HepG2 (cell line): ENCODE results near the gene UBE4A. TPM values are rescaled to one million over a fixed set of nuclear protein-coding genes. Genes with fewer than 3 reads are reported as not detected.

Experiments used
- MYC ChIP-seq: sonication (generic); formaldehyde crosslinking; IDR thresholded peaks from 2 replicates; pipeline ENCODE4 v1.9.0; 2021; ENCODE audit warnings: missing genetic modification reagents, borderline replicate concordance
- ZC3H4 ChIP-seq: sonication (generic); formaldehyde crosslinking; IDR thresholded peaks from 2 replicates; pipeline ENCODE4 v1.4.0; 2020; ENCODE audit warnings: missing genetic modification reagents, borderline replicate concordance
- ZNF207 ChIP-seq: fragments of 450-650 bp; IDR thresholded peaks from 2 replicates; pipeline ENCODE4 v1.6.1; 2016; ENCODE audit warnings: antibody characterized with exemption, borderline replicate concordance
- ZNF30 ChIP-seq: sonication (generic); formaldehyde crosslinking; IDR thresholded peaks from 2 replicates; pipeline ENCODE4 v1.5.0; 2020; ENCODE audit warnings: mild to moderate bottlenecking, missing genetic modification reagents
- ZNF317 ChIP-seq: sonication (generic); formaldehyde crosslinking; IDR thresholded peaks from 2 replicates; pipeline ENCODE4 v1.5.0; 2020; ENCODE audit warnings: mild to moderate bottlenecking, missing genetic modification reagents
- ZNF350 ChIP-seq: sonication (generic); formaldehyde crosslinking; IDR thresholded peaks from 2 replicates; pipeline ENCODE4 v1.4.0; 2020; ENCODE audit warnings: mild to moderate bottlenecking, low read depth, missing genetic modification reagents, borderline replicate concordance
- ZNF543 ChIP-seq: sonication (generic); formaldehyde crosslinking; IDR thresholded peaks from 2 replicates; pipeline ENCODE4 v1.4.0; 2020; ENCODE audit warnings: mild to moderate bottlenecking, missing genetic modification reagents
- ZNF546 ChIP-seq: sonication (generic); formaldehyde crosslinking; conservative IDR thresholded peaks from 2 replicates; pipeline ENCODE4 v1.8.1; 2023; ENCODE audit warnings: mild to moderate bottlenecking, missing genetic modification reagents
- ZNF616 ChIP-seq: sonication (generic); formaldehyde crosslinking; IDR thresholded peaks from 2 replicates; pipeline ENCODE4 v1.5.0; 2020; ENCODE audit warnings: low read depth, mild to moderate bottlenecking, missing genetic modification reagents
- ZNF816 ChIP-seq: sonication (generic); formaldehyde crosslinking; IDR thresholded peaks from 2 replicates; pipeline ENCODE4 v1.8.0; 2022; ENCODE audit warnings: missing genetic modification reagents, mild to moderate bottlenecking, borderline replicate concordance
- ZNF850 ChIP-seq: sonication (generic); formaldehyde crosslinking; conservative IDR thresholded peaks from 2 replicates; pipeline ENCODE4 v1.9.0; 2021; ENCODE audit warnings: mild to moderate bottlenecking, missing genetic modification reagents
- polyA plus RNA-seq, 8 experiments: library from polyadenylated mRNA; depleted of rRNA in 3 of 8; stranded (reverse) in 7 of 8; unstranded in 1 of 8; fragments of >200 nt; fragmentation: Illumina TruSeq in 4 of 8; extraction: Trizol in 4 of 8; gene quantifications; 2 replicates each; pipeline versions ENCODE4 v1.2.1 to v1.2.3, GENCODE V29; 2011 to 2016; ENCODE audit warnings: low read depth in 4 of 8, missing spikeins in 1 of 8, mixed read lengths in 1 of 8; ENCODE audit not compliant: insufficient read depth in 1 of 8
- total RNA-seq, 5 experiments: library from RNA; depleted of rRNA; stranded (reverse); fragments of >200 nt; fragmentation: Illumina TruSeq; extraction: Trizol; gene quantifications; 2 replicates each; pipeline ENCODE4 v1.2.3, GENCODE V29; 2016; ENCODE audit warnings: low read depth in 1 of 5
- TF ChIP-seq, protein P1 (sequence below): IDR thresholded peaks from 2 replicates; pipeline ENCODE4 v1.6.1; 2016; ENCODE audit warnings: mild to moderate bottlenecking
- TF ChIP-seq, protein P2 (sequence below): sonication (generic); formaldehyde crosslinking; IDR thresholded peaks from 2 replicates; pipeline ENCODE4 v1.4.0; 2020; ENCODE audit warnings: mild to moderate bottlenecking, low read depth, missing genetic modification reagents
- TF ChIP-seq, protein P3 (sequence below): sonication (generic); formaldehyde crosslinking; IDR thresholded peaks from 2 replicates; pipeline ENCODE4 v1.9.0; 2021; ENCODE audit warnings: missing genetic modification reagents, mild to moderate bottlenecking, borderline replicate concordance
- TF ChIP-seq, protein P4 (sequence below): sonication (generic); formaldehyde crosslinking; IDR thresholded peaks from 2 replicates; pipeline ENCODE4 v1.4.0; 2020; ENCODE audit warnings: mild to moderate bottlenecking, missing genetic modification reagents, borderline replicate concordance

Gene UBE4A
- total and polyA plus RNA-seq, 2 of the 13 experiments (the other 11 are each of a cell fraction or from before 2014, with no cell fraction given), result 15.1 to 32.7 TPM

DNA sequence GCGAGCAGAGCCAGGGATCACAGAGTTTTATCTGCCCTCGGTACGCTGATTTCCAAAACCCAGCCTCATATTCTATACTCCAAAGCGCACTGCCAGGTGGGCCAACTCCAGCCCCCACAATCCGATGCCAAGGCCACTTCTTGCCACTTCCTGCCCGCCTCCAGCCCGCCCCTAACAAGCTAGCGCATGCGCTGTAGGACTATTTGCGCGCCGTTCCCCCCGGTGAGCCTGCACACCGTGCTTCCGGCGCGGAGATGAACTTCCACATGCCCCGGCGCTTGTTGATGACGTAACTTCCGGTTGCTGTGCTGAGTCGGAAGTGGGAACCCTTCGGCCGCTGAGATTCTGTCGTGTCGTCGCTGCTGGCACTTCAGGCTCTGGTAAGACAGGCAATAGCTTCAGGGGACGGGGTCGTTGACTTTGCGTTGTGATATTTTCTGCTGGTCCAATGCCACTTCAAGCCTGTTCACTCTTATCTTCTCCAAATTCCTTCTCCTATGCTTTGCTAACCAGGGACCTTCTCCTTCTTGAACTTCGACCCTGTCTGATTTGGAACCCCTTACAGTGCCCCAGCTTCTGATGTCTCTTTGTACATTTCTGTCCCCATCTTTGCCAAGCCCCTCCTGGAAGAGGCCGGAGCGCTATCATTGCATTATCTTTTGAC, at the start of gene UBE4A (continued):
- TF ChIP-seq ZNF546 (CRISPR knock-in tag), result no peak
- no peak; the same call in 1 of the 2 replicates for TF ChIP-seq ZNF317 (CRISPR knock-in tag)
- TF ChIP-seq, protein P1, sequence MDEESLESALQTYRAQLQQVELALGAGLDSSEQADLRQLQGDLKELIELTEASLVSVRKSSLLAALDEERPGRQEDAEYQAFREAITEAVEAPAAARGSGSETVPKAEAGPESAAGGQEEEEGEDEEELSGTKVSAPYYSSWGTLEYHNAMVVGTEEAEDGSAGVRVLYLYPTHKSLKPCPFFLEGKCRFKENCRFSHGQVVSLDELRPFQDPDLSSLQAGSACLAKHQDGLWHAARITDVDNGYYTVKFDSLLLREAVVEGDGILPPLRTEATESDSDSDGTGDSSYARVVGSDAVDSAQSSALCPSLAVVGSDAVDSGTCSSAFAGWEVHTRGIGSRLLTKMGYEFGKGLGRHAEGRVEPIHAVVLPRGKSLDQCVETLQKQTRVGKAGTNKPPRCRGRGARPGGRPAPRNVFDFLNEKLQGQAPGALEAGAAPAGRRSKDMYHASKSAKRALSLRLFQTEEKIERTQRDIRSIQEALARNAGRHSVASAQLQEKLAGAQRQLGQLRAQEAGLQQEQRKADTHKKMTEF, result peak; percentile 77; the same call in 1 of the 2 replicates
- TF ChIP-seq MYC (CRISPR knock-in tag), result peak; percentile 83; the same call in 1 of the 2 replicates
- peak; percentile 87 for TF ChIP-seq ZNF350 (CRISPR knock-in tag)
- no peak for TF ChIP-seq ZNF543
- TF ChIP-seq, protein P2, sequence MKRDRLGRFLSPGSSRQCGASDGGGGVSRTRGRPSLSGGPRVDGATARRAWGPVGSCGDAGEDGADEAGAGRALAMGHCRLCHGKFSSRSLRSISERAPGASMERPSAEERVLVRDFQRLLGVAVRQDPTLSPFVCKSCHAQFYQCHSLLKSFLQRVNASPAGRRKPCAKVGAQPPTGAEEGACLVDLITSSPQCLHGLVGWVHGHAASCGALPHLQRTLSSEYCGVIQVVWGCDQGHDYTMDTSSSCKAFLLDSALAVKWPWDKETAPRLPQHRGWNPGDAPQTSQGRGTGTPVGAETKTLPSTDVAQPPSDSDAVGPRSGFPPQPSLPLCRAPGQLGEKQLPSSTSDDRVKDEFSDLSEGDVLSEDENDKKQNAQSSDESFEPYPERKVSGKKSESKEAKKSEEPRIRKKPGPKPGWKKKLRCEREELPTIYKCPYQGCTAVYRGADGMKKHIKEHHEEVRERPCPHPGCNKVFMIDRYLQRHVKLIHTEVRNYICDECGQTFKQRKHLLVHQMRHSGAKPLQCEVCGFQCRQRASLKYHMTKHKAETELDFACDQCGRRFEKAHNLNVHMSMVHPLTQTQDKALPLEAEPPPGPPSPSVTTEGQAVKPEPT (CRISPR knock-in tag), result no peak
- no peak for TF ChIP-seq ZNF816 (CRISPR knock-in tag)
- no peak for TF ChIP-seq ZNF616 (CRISPR knock-in tag)
- no peak for TF ChIP-seq ZNF207
- no peak for TF ChIP-seq ZC3H4 (CRISPR knock-in tag)
- no peak for TF ChIP-seq ZNF850 (CRISPR knock-in tag)
- TF ChIP-seq, protein P3, sequence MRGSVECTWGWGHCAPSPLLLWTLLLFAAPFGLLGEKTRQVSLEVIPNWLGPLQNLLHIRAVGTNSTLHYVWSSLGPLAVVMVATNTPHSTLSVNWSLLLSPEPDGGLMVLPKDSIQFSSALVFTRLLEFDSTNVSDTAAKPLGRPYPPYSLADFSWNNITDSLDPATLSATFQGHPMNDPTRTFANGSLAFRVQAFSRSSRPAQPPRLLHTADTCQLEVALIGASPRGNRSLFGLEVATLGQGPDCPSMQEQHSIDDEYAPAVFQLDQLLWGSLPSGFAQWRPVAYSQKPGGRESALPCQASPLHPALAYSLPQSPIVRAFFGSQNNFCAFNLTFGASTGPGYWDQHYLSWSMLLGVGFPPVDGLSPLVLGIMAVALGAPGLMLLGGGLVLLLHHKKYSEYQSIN (CRISPR knock-in tag), result no peak
- TF ChIP-seq, protein P4, sequence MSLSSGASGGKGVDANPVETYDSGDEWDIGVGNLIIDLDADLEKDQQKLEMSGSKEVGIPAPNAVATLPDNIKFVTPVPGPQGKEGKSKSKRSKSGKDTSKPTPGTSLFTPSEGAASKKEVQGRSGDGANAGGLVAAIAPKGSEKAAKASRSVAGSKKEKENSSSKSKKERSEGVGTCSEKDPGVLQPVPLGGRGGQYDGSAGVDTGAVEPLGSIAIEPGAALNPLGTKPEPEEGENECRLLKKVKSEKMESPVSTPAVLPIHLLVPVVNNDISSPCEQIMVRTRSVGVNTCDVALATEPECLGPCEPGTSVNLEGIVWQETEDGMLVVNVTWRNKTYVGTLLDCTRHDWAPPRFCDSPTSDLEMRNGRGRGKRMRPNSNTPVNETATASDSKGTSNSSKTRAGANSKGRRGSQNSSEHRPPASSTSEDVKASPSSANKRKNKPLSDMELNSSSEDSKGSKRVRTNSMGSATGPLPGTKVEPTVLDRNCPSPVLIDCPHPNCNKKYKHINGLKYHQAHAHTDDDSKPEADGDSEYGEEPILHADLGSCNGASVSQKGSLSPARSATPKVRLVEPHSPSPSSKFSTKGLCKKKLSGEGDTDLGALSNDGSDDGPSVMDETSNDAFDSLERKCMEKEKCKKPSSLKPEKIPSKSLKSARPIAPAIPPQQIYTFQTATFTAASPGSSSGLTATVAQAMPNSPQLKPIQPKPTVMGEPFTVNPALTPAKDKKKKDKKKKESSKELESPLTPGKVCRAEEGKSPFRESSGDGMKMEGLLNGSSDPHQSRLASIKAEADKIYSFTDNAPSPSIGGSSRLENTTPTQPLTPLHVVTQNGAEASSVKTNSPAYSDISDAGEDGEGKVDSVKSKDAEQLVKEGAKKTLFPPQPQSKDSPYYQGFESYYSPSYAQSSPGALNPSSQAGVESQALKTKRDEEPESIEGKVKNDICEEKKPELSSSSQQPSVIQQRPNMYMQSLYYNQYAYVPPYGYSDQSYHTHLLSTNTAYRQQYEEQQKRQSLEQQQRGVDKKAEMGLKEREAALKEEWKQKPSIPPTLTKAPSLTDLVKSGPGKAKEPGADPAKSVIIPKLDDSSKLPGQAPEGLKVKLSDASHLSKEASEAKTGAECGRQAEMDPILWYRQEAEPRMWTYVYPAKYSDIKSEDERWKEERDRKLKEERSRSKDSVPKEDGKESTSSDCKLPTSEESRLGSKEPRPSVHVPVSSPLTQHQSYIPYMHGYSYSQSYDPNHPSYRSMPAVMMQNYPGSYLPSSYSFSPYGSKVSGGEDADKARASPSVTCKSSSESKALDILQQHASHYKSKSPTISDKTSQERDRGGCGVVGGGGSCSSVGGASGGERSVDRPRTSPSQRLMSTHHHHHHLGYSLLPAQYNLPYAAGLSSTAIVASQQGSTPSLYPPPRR, result no peak
- no peak for TF ChIP-seq ZNF30 (CRISPR knock-in tag)
